ENCODE measurements around the gene TCERG1. TPM values are rescaled to one million over a fixed set of nuclear protein-coding genes. Genes with fewer than 3 reads are reported as not detected.

Gene TCERG1
- total RNA-seq, 1 experiment from 2014 or later: 142 TPM

DNA sequence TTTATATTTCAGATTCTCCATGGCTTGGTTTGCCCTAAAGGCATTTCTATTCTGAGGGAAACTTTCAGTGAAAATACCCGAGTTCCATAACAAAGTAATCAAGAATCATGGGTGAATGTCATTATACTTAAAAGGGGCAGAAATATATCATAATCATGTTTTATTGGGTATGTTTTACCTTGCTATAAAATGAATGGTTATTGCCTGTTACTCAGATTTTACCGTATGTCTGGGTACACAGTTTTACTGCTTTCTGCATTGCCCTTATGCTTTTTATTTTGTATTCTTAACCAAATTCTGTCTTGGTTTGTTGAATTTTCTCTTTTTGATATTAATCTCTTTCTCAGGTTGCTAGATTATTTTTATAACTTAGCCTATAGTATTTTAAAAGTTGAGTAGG is 66.3 kb downstream of the TCERG1 start:
- Histone ChIP-seq H3K36me3 (ENCODE audit: insufficient read depth, low read length, poor library complexity, severe bottlenecking) (peaks cover 49% of the 10 kb centered on the region), H3K9me3 (ENCODE audit: low read depth, low read length, poor library complexity, severe bottlenecking) (no peaks in the 10 kb centered on the region), H3K27me3 (replicated peaks; ENCODE audit: insufficient read depth, low read depth, low read length, poor library complexity) (no peaks in the 10 kb centered on the region), H3K27ac (ENCODE audit: low read depth, low read length, poor library complexity, severe bottlenecking) (no peak overlapping the region), H3K4me1 (ENCODE audit: insufficient read depth, low read length, poor library complexity, severe bottlenecking) (peaks cover 13% of the 10 kb centered on the region), H3K4me3 (ENCODE audit: low read depth, low read length, poor library complexity, severe bottlenecking) (no peak overlapping the region)
- TF ChIP-seq, protein P1, sequence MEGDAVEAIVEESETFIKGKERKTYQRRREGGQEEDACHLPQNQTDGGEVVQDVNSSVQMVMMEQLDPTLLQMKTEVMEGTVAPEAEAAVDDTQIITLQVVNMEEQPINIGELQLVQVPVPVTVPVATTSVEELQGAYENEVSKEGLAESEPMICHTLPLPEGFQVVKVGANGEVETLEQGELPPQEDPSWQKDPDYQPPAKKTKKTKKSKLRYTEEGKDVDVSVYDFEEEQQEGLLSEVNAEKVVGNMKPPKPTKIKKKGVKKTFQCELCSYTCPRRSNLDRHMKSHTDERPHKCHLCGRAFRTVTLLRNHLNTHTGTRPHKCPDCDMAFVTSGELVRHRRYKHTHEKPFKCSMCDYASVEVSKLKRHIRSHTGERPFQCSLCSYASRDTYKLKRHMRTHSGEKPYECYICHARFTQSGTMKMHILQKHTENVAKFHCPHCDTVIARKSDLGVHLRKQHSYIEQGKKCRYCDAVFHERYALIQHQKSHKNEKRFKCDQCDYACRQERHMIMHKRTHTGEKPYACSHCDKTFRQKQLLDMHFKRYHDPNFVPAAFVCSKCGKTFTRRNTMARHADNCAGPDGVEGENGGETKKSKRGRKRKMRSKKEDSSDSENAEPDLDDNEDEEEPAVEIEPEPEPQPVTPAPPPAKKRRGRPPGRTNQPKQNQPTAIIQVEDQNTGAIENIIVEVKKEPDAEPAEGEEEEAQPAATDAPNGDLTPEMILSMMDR (conservative IDR thresholded peaks at IDR 0.05; ENCODE audit: low read depth, low read length): no peak
- TF ChIP-seq EZH2 (IDR thresholded peaks at IDR 0.05; ENCODE audit: borderline replicate concordance, low read depth, low read length, poor library complexity, severe bottlenecking): no peak
- no TSS peak for BruUV-seq (replicated peaks)
- ChIA-PET POLR2A (ENCODE audit: low non-redundant PET) (interaction anchor here (0.8 kb wide), 1 partner anchor 89 kb away, joined by 3 read pairs; no protein-coding TSS in a partner anchor), CTCF (no interaction called here)
- DNase-seq (ENCODE audit: low spot score): no peak
- intact Hi-C loops (cut with micrococcal nuclease; ENCODE audit: unreplicated experiment): no loop called here

DNA sequence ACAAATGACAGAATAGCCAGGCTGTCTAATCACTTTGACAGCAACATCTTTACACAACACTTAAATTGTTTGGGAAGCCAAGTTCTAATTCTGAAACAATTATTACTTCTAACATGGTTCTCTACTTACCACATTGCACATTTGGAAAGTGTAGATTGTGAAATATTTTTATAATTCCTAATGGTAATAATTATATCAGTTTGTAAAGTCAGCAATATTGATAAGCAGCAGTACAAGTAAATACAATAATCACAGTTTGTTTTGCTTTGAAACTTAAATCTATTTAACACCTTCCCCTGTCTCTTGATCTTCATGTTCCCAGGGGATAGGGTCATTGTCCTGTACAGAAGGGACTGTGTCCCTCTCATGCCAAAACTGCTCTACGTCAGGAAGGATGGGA is 67.4 kb downstream of the TCERG1 start:
- Histone ChIP-seq H3K27me3 (replicated peaks; ENCODE audit: insufficient read depth, low read depth, low read length, poor library complexity) (no peaks in the 10 kb centered on the region), H3K4me1 (ENCODE audit: insufficient read depth, low read length, poor library complexity, severe bottlenecking) (peaks cover 13% of the 10 kb centered on the region), H3K9me3 (ENCODE audit: low read depth, low read length, poor library complexity, severe bottlenecking) (no peaks in the 10 kb centered on the region), H3K36me3 (ENCODE audit: insufficient read depth, low read length, poor library complexity, severe bottlenecking) (peaks cover 38% of the 10 kb centered on the region), H3K4me3 (ENCODE audit: low read depth, low read length, poor library complexity, severe bottlenecking) (no peak overlapping the region), H3K27ac (ENCODE audit: low read depth, low read length, poor library complexity, severe bottlenecking) (no peak overlapping the region)
- no TSS peak for BruUV-seq (replicated peaks)
- TF ChIP-seq, protein P1 (conservative IDR thresholded peaks at IDR 0.05; ENCODE audit: low read depth, low read length): no peak
- ChIA-PET CTCF (no interaction called here), POLR2A (ENCODE audit: low non-redundant PET) (no interaction called here)
- DNase-seq (ENCODE audit: low spot score): no peak
- intact Hi-C loops (cut with micrococcal nuclease; ENCODE audit: unreplicated experiment): no loop called here

DNA sequence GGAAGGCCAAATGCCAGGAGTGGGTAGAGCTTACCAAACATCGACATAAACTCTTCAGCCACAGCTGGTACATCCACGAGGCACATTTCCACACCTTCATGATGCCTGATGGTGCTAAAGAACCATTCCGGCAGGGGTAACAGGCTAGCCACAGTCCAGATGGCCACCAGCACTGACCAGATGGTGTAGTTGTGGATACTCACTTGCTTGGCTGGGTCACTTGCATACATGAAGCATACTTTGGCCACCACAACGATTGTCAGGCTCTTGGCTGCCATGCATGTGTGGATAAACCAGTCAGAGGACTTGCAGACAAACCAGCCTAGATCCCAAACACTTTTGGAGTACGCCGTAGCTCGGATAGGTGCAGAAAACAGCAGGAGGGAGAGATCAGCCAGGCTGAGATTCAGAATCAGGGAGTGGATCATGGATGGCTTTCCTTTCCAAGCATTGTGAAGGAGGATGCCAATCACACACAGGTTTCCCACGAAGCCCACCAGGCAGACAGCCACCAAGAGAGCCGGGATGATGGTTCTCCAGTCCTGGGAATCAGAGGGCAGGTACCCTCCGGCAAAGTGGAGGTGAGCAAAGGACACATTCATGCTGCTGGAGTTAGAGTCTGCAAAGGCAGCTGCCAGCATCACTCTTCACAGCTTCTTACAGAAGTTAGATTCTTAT is 68.5 kb downstream of the TCERG1 start:
- Histone ChIP-seq H3K9me3 (ENCODE audit: low read depth, low read length, poor library complexity, severe bottlenecking) (no peaks in the 10 kb centered on the region), H3K4me3 (ENCODE audit: low read depth, low read length, poor library complexity, severe bottlenecking) (no peak overlapping the region), H3K27me3 (replicated peaks; ENCODE audit: insufficient read depth, low read depth, low read length, poor library complexity) (no peaks in the 10 kb centered on the region), H3K4me1 (ENCODE audit: insufficient read depth, low read length, poor library complexity, severe bottlenecking) (peaks cover 13% of the 10 kb centered on the region), H3K36me3 (ENCODE audit: insufficient read depth, low read length, poor library complexity, severe bottlenecking) (peaks cover 28% of the 10 kb centered on the region), H3K27ac (ENCODE audit: low read depth, low read length, poor library complexity, severe bottlenecking) (no peak overlapping the region)
- intact Hi-C loops (cut with micrococcal nuclease; ENCODE audit: unreplicated experiment): no loop called here
- BruUV-seq (replicated peaks): no TSS peak
- CTCF ChIA-PET: no interaction called here
- POLR2A ChIA-PET (ENCODE audit: low non-redundant PET): no interaction called here
- TF ChIP-seq, protein P1 (conservative IDR thresholded peaks at IDR 0.05; ENCODE audit: low read depth, low read length): no peak
- TF ChIP-seq EZH2 (IDR thresholded peaks at IDR 0.05; ENCODE audit: borderline replicate concordance, low read depth, low read length, poor library complexity, severe bottlenecking): no peak
- no peak for DNase-seq (ENCODE audit: low spot score)
